Activated B cell treated with CpG ODN at 0.5 μM for 24 hours (primary cell): ENCODE data around the gene ZNF428. TPM values are rescaled to one million over a fixed set of nuclear protein-coding genes. Genes with fewer than 3 reads are reported as not detected.
A peak's percentile ranks its signal among the peaks of the same experiment; 100 is the strongest.

ENCODE experiments used
- ATAC-seq: fragments of 200-7000 bp; cut with Tn5 transposase; one replicate; pipeline ENCODE4 v1.10.0; 2021; ENCODE audit warnings: low read depth, mild to moderate bottlenecking, moderate library complexity
- CTCF ChIA-PET: fragments of 350-600 bp; sonication (Branson Sonifier 250); formaldehyde crosslinking; loops from one replicate; lab custom pipeline; 2021; ENCODE audit warnings: antibody characterized with exemption; lab: Charles Lee
- POLR2A ChIA-PET: fragments of 350-600 bp; sonication (Branson Sonifier 250); formaldehyde crosslinking; loops from one replicate; lab custom pipeline; 2021; ENCODE audit warnings: antibody characterized with exemption; lab: Charles Lee
- DNase-seq: peaks from one replicate; pipeline ENCODE4 v3.0.0; 2022
- H3K27ac Mint-ChIP-seq: one replicate; pipeline ENCODE4 v1.8.0; 2020; ENCODE audit warnings: mixed read lengths
- H3K27me3 Mint-ChIP-seq: one replicate; pipeline ENCODE4 v1.8.0; 2021; ENCODE audit warnings: mixed read lengths
- H3K36me3 Mint-ChIP-seq: one replicate; pipeline ENCODE4 v1.8.0; 2021; ENCODE audit warnings: low read depth, mixed read lengths
- H3K4me1 Mint-ChIP-seq: one replicate; pipeline ENCODE4 v1.8.0; 2021; ENCODE audit warnings: mixed read lengths
- H3K4me3 Mint-ChIP-seq: one replicate; pipeline ENCODE4 v1.8.0; 2020; ENCODE audit warnings: mild to moderate bottlenecking, mixed read lengths
- H3K9me3 Mint-ChIP-seq: one replicate; pipeline ENCODE4 v1.8.0; 2020; ENCODE audit warnings: mixed read lengths
- intact Hi-C: fragments of 100-400 bp; cut with micrococcal nuclease; formaldehyde crosslinking; loops from one replicate; pipeline ENCODE4 v1.15.1; 2024
- total RNA-seq: library from RNA; stranded (reverse); gene quantifications from 2 replicates; pipeline ENCODE4 v1.2.3, GENCODE V29; 2022
- TF ChIP-seq, protein P1 (sequence below): fragments of 200-600 bp; IDR thresholded peaks from one replicate; pipeline ENCODE4 v1.8.0; 2022; ENCODE audit warnings: antibody characterized with exemption, mild to moderate bottlenecking

The ZNF428 gene
- total RNA-seq, 1 donor from 2014 or later: 26.2 TPM

GRCh38 chr19:43595605-43595998 lies 23.8 kb downstream of the ZNF428 start:
- H3K4me1 Mint-ChIP-seq: peaks cover 46% of the 10 kb centered on the region
- intact Hi-C loops: loop anchor here (1.0 to 10.0 kb wide), 3 partner anchors 42 to 189 kb away; partner anchors contain the start of genes CADM4 and KCNN4
- no peaks in the 10 kb centered on the region for H3K9me3 Mint-ChIP-seq
- no peaks in the 10 kb centered on the region for H3K27me3 Mint-ChIP-seq
- POLR2A ChIA-PET: interaction anchor here (0.6 to 3.4 kb wide), 15 partner anchors 11 to 190 kb away, joined by 3 to 28 read pairs (median 4); partner anchors contain the start of genes KCNN4, PINLYP, SMG9 and XRCC1
- H3K4me3 Mint-ChIP-seq: peak overlapping the region; percentile 98
- ATAC-seq (peak; percentile 19), DNase-seq (no peak)
- TF ChIP-seq, protein P1, sequence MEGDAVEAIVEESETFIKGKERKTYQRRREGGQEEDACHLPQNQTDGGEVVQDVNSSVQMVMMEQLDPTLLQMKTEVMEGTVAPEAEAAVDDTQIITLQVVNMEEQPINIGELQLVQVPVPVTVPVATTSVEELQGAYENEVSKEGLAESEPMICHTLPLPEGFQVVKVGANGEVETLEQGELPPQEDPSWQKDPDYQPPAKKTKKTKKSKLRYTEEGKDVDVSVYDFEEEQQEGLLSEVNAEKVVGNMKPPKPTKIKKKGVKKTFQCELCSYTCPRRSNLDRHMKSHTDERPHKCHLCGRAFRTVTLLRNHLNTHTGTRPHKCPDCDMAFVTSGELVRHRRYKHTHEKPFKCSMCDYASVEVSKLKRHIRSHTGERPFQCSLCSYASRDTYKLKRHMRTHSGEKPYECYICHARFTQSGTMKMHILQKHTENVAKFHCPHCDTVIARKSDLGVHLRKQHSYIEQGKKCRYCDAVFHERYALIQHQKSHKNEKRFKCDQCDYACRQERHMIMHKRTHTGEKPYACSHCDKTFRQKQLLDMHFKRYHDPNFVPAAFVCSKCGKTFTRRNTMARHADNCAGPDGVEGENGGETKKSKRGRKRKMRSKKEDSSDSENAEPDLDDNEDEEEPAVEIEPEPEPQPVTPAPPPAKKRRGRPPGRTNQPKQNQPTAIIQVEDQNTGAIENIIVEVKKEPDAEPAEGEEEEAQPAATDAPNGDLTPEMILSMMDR: no peak
- CTCF ChIA-PET: interaction anchor here (0.6 to 5.4 kb wide), 7 partner anchors 21 to 148 kb away, joined by 3 to 92 read pairs (median 8); partner anchors contain the start of genes PHLDB3, PINLYP, XRCC1 and ZNF575
- peak overlapping the region; percentile 98 for H3K27ac Mint-ChIP-seq
- H3K36me3 Mint-ChIP-seq: peaks cover 51% of the 10 kb centered on the region

DNA sequence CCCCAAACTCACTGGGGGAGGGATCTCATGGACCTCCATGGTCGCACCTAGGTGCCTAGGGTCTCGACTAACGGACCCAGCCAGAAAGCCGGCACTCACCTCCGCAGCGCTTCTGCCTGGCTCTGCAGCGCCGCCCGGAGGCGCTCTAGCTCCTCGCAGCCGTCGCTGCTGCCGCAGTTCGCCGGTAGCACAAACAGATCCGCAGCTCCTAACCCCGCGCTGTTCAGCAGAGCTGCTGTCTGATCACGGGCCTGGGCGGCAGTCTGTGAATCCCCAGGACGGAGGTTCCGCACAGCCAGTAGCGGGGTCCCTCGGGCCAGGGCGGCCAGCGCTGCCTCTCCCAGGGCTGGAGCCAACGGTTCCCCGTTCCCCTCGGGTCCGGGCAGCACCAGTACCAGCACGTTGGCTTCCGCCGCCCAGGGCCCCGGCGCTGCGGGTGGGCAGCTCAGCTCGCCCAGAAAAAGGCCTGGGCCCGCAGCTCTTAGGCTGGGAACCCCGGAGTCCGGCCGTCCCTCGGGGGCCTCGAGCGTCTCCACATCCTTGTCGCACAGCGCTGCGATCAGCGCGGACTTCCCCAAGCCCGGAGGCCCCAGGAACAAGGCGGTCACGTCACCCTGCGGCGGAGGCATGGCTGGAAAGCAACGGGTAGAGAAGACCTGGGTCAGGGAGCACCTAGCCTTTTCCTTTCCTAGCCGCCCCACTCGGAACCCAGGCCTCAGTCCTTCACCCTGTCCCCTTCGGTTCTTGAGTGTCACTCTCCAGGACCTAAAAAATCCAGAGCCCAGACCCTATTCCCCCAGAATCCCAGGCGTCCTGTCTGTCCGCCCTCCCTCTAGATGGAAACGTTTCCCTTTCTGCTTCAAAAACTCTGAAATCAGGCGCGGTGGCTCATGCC lies 24.5 kb downstream of the ZNF428 start:
- peak; percentile 57 for DNase-seq
- peaks cover 50% of the 10 kb centered on the region for H3K36me3 Mint-ChIP-seq
- TF ChIP-seq, protein P1: no peak
- peak; percentile 26 for ATAC-seq
- no peaks in the 10 kb centered on the region for H3K9me3 Mint-ChIP-seq
- H3K4me3 Mint-ChIP-seq: peak overlapping the region; percentile 98
- H3K4me1 Mint-ChIP-seq: peaks cover 52% of the 10 kb centered on the region
- ChIA-PET CTCF (interaction anchor here (0.7 to 5.4 kb wide), 22 partner anchors 10 to 215 kb away, joined by 3 to 92 read pairs (median 5); partner anchors contain the start of genes PHLDB3, PINLYP, XRCC1 and ZNF575), POLR2A (interaction anchor here (0.6 to 3.4 kb wide), 20 partner anchors 10 to 190 kb away, joined by 3 to 28 read pairs (median 5); partner anchors contain the start of genes PINLYP, XRCC1 and ZNF575)
- intact Hi-C loops: loop anchor here (1.0 to 10.0 kb wide), 5 partner anchors 40 to 190 kb away; partner anchors contain the start of genes CADM4 and KCNN4
- peak overlapping the region; percentile 98 for H3K27ac Mint-ChIP-seq
- H3K27me3 Mint-ChIP-seq: no peaks in the 10 kb centered on the region

GRCh38 chr19:43594081-43594697 lies 25.2 kb downstream of the ZNF428 start:
- H3K36me3 Mint-ChIP-seq: peaks cover 44% of the 10 kb centered on the region
- ChIA-PET POLR2A (interaction anchor here (0.6 to 3.4 kb wide), 13 partner anchors 9 to 155 kb away, joined by 3 to 28 read pairs (median 6); partner anchors contain the start of gene ZNF575), CTCF (interaction anchor here (0.7 to 5.4 kb wide), 18 partner anchors 10 to 216 kb away, joined by 3 to 92 read pairs (median 6); partner anchors contain the start of genes PHLDB3, PINLYP, XRCC1 and ZNF575)
- H3K27ac Mint-ChIP-seq: peak overlapping the region; percentile 3
- H3K4me3 Mint-ChIP-seq: peak overlapping the region; percentile 32
- TF ChIP-seq, protein P1: no peak
- no peaks in the 10 kb centered on the region for H3K9me3 Mint-ChIP-seq
- intact Hi-C loops: loop anchor here (1.0 to 10.0 kb wide), 3 partner anchors 39 to 191 kb away; partner anchors contain the start of gene KCNN4
- DNase-seq (no peak), ATAC-seq (no peak)
- peaks cover 58% of the 10 kb centered on the region for H3K4me1 Mint-ChIP-seq
- H3K27me3 Mint-ChIP-seq: no peaks in the 10 kb centered on the region

DNA sequence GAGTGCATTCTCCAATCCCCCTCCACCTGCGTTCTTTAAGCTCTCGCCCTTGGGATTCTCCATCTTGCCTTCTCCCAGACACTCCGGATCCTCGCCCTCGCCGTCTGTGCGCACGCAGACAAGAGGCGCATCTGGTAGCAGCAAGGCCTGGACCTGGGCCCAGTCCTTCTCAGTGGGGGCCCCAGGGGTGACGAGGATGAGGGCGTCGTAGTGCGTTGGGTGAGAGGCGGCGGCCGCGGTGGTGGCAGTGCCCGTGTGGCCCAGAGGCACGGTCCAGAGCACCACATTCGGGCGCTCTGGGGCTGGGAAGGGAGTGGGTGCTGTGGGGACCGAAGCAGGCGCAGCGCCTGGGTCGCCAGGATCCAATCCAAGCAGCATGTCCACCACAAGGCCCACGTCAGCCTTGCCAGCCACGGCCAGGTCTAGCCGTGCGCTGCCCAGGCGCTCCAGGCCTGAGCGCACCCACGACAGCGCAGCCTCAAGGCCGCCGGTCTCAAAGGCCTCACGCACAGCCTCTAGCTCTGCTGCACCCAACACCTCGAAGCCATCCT lies 26.6 kb downstream of the ZNF428 start:
- Mint-ChIP-seq H3K27me3 (no peaks in the 10 kb centered on the region), H3K36me3 (peaks cover 40% of the 10 kb centered on the region), H3K4me3 (no peak overlapping the region), H3K27ac (no peak overlapping the region), H3K9me3 (no peaks in the 10 kb centered on the region), H3K4me1 (peaks cover 56% of the 10 kb centered on the region)
- CTCF ChIA-PET: interaction anchor here (4.2 to 5.4 kb wide), 2 partner anchors 36 to 57 kb away, joined by 43 to 92 read pairs; partner anchors contain the start of gene ZNF575
- DNase-seq: no peak
- ATAC-seq: no peak
- TF ChIP-seq, protein P1: no peak
- POLR2A ChIA-PET: no interaction called here
- intact Hi-C loops: loop anchor here (10.0 kb wide), 1 partner anchor 192 kb away; the partner anchor contains the start of gene KCNN4
